ENCODE measurements around the gene JAM2. TPM values are rescaled to one million over a fixed set of nuclear protein-coding genes. Genes with fewer than 3 reads are reported as not detected.
A peak's percentile ranks its signal among the peaks of the same experiment; 100 is the strongest.
"Not testable (repeated sequence)": the region's sequence is repeated elsewhere in the genome, so short reads cannot be mapped to it uniquely, and the experiment has no call there.

Gene JAM2
- polyA plus RNA-seq, 4 donors: 11.8 to 63.2 (median 16.5) TPM

DNA sequence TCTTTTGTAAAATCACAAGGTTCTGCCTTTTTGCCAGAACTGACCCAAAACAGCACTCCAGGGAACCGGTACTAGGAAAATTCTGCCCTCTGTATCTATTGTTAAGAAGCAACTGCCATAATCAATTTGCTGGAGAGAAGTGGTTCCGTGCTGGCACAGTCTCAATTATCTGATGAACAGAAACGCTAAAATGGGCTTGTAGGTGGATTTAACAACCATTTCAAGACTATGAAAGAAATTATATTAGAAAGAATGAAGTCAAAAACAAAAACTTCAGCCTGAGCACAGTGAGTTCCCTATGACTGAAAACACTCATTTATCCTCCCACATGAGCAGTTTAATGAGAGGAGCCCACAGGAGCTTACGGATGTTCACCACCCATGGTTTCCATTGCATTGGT is 4.4 kb downstream of the JAM2 start:
- DNase-seq (ENCODE audit: low read depth in 4 of 4, low spot score in 3 of 4): no peak

DNA sequence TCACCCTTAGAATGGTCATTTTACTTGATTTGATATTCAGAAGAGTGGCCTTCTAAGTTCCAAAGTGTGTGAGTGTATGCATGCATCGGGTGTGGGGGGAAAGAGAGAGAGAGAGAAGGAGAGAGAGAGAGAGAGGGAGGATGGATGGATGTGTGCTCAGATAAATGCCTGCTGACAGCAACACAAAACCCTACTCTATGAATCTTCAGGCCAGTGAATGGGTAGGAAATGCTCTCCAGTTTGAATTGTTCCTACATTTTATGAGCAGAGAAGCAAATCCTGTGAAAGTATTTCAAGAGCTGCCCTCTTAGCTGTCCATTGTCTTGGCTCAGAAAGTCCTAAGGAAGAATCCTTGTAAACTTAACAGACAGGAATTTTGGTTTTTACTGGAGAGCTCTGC is 7.4 kb downstream of the JAM2 start:
- DNase-seq (ENCODE audit: low read depth in 4 of 4, low spot score in 3 of 4): no peak

DNA sequence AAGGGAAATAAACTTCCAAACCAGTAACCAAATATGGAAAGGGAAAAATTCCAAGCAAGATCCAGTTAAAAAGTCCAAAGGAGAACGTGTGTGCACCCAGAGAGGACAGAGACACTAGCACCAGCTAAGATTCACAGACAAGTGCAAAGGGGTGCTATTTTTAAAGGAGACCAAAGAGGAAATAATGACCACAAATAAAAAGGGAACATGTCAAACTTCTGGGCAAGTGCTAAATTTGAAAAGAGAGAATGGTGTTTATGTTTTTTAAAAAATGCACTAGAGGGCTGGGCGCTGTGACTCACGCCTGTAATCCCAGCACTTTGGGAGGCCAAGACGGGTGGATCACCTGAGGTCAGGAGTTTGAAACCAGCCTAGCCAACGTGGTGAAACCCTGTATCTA is 8.6 kb downstream of the JAM2 start:
- no peak for DNase-seq (ENCODE audit: low read depth in 4 of 4, low spot score in 3 of 4)

DNA sequence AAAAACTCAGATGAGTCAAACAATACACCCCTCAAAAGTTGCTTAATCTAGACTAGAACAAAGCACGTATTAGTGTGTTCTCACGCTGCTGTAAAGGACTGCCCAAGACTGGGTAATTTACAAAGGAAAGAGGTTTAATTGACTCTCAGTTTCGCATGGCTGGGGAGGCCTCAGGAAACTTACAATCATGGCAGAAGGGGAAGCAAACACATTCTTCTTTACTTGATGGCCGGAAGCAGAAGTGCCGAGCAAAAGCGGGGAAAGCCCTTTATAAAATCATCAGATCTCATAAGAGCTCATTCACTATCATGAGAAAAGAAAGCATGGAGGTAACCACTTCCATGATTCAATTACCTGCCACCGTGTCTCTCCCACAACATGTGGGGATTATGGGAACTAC is 10.1 kb downstream of the JAM2 start:
- no peak for DNase-seq (ENCODE audit: low read depth in 4 of 4, low spot score in 3 of 4)

DNA sequence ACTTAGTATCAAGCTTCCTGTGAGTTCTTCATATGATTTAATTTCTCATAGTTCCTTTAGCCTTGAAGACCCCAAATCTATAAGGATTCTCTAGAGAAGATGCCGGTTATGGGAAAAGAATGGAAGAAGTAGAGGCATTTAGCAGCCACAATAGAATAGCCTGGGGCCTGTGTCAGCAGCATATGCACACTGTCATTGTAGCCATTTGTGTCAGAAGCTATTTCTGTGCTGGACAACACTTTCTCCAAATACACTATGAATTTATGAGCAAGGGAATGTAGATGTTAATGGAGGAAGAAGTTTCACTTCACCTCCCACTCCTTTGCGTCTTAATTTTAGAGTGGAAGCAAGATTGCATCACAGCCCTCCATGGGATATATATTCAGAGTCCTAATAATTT is 17.4 kb downstream of the JAM2 start:
- no peak for DNase-seq (ENCODE audit: low read depth in 4 of 4, low spot score in 3 of 4)

DNA sequence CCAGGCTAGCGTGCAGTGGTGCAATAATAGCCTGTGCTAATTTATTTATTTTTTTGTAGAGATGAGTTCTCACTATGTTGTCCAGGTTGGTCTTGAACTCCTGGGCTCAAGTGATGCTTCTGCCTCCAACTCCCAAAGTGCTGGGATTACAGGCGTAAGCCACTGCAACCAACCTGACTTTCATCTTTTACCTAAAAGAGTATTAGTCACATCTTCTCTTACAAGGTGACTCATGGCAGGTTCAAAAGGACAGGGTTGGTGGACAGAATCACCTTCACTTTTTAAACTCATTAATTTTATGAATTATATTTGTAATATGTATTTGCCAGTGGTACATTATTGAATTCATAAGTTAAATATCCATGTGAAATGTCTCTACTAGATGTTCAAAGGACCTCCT is 18.1 kb downstream of the JAM2 start:
- no peak for DNase-seq (ENCODE audit: low read depth in 4 of 4, low spot score in 3 of 4)

DNA sequence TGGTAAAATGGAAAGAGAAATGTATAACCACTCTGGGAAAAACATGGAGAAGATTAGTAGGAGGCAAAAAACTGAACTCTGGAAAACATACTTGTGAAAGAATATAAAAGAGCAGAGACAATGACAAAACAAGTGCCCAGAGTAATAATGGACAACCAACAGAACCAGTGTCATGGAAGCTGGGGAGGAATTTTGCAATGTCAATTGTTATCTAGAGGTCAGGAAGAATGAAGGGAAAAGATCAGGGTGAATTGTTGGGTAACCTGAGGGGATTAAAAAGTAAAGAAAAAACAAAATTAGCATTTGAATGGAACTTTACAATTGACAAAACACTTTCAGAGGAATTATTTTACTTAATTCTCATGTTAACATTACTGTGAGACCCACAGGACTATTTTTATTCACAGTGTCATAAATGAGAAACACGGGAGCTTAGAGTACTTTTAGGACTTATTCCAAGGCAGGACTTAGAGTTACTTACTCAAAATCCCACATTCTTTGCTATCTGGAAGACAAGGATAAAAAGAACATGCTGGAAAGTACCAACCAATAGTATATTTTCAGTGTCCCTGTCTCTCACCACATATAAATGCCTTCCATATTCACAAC is 19.5 kb downstream of the JAM2 start:
- DNase-seq (ENCODE audit: low read depth in 4 of 4, low spot score in 3 of 4): no peak

DNA sequence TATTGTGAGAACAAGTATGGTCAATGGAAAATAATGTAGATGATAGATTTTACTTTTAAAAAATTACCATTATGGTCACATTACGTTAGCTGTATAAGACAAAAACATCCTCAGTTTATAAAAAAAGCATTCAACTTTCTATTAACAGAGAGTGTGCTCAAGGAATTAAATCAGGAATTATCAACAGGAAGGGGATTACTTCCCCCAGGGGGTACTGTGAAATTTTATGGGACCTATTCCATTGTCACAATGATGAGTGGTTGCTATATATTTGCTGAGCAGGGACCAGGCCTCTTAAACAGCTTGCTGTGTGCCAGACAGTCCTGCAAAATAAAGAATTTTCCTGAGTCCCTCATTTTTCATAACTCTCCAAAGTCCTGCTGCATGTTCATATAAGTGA is 21.2 kb downstream of the JAM2 start:
- no peak for DNase-seq (ENCODE audit: low read depth in 4 of 4, low spot score in 3 of 4)

DNA sequence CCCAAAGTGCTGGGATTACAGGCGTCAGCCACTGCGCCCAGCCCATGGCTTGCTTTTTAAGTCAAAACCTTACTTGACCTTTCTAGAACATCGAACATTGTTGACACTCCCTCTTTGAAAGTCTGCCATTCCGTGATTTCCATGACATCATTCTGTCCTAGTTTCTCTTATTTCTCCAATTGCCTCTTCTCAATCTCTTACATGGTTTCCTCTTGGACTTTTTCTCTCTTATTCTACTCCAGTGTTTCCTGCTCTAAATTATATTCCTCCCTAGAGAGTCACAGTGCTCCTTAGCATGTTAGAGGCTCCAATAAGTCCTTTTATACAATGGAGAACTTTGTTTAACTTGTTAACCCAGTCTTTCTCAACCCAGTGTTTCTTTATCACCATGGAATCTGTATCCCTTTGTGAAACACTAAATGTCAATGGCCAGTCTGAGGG is 25.5 kb downstream of the JAM2 start:
- no peak for DNase-seq (ENCODE audit: low read depth in 4 of 4, low spot score in 3 of 4)

DNA sequence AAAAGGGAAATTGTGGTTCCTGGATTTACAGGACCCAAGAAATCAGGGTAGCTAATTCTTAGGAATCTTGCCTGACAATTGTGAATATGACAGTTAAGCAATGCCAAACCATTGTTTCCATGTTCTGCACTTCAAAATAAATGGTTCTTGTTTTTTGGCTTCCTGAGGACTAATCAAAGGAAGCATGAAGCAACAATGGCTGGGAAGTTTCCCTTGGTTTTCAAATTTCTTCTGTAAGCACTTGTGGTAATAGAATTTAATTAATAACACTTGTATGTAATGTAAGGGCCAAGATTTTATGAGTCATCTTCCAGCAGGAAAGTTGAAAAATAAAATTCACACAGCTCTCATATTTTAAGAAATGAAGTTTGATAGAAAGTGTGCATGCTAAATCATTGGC is 31.7 kb downstream of the JAM2 start:
- no peak for DNase-seq (ENCODE audit: low read depth in 4 of 4, low spot score in 3 of 4)

DNA sequence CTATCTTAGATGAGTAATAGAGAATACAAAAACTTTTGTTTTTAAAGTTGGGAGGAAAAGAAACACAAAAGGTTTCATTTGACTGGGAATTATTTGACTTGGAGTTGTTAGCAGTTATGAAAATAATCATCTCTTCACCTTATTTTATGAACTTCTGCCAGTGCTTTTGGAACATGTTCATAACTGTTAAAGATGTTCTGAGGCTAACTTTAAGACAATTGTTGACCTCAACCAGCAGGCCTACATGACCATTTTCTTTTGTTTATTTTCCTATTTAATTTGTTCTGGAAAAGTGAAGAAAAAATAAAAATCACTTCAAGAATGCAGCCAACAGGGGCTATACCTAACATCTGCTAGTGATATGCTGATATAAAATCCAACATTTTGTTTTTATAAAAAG is 37.4 kb downstream of the JAM2 start:
- DNase-seq (ENCODE audit: low read depth in 4 of 4, low spot score in 3 of 4): no peak

DNA sequence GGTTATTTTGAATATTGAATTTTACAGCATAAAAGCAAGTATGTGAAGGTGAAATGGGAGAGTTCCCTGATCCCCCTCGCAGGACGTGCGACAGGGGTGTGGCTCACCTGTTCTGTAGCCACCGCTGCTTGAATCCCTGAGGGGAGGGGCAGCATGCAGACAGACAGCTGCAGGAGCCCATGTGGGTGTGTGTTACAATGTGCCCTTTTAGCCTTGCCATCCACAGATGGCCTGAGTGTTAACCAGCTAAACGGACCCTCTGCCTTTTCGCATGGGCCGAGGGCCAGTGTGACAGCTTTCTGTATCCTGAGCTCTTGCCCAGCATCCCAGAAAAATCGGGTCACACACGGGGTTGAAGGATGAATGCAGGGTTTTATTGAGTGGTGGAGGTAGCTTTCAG is 43.3 kb downstream of the JAM2 start:
- DNase-seq (ENCODE audit: low read depth in 4 of 4, low spot score in 3 of 4): no peak

DNA sequence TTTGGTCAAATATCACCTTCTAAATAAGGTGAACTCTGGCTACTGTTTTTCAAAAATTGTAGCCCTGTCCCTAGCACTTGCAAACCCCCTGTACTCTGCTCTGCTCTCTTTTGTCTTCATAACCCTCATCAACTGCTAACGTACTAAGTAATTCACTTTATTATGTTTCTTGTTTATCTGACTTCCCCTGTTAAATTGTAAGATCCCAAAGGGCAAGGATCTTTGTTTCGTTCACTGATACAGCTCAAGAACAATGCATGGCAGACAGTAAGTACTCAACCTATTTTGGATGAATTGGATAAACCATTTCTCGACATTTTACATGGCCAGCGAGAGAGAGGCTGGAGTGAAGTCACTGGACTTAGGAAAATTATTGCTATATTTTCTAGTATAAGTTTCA is 48.7 kb downstream of the JAM2 start:
- DNase-seq (ENCODE audit: low read depth in 4 of 4, low spot score in 3 of 4): no peak

DNA sequence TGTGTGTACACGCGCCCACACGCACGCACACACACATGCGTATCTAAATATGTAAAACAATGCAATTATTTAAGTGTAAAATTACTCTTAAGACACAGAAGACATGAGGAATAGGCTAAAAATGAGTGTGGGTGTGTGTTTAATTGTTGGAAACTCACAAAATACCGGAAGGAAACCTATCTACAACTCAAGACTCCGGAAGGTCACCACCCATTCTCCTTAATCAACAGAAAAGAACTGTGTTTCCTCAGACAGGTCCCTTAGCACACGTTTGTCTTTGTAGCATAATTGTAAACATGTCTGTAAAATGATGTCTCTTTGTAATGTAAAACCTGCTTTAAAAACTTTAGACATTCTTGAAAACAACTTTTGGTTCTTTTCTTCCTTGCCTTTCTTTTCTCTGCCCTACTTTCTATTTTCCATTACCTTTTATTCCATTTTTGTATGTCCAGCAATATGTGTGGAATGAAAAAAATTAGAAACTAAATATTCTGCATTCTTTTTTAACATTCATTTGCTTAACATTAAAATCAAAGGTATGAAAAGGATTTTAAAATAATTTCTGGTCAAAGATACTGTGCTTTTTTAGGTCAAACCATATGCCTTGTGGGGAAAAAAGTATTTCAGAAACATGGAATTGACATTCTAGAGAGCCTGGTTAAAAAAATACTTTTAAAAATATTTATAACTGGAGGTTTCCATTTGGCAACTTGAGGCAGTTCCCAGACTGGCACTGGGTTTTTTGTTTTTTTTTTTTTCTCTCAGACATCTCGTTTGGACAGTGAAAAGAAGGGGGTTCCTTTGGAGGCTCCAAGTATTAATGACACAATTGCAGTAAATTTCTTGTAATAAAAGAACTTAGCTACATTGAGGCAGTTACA is 49.5 kb downstream of the JAM2 start:
- DNase-seq (ENCODE audit: low read depth in 4 of 4, low spot score in 3 of 4): no peak

DNA sequence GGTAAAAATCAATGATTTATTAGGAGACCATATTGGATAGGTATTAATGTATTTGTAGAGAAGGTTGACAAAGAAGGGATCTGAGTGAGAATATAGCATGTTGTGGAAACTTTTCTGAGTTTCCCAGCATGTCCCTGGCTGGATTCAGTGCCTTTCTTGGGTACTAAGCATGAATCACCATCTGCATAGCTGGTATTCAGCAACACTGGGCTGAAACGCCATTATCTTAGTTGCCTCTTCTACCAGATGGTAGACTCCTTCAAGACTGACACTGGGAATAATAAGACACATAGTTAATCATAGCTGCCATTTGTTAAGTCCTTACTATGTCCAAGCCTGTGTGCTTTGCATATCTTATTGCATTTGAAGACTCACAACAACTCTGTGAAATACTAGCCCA is 50.2 kb downstream of the JAM2 start:
- DNase-seq (ENCODE audit: low read depth in 4 of 4, low spot score in 3 of 4): no peak

DNA sequence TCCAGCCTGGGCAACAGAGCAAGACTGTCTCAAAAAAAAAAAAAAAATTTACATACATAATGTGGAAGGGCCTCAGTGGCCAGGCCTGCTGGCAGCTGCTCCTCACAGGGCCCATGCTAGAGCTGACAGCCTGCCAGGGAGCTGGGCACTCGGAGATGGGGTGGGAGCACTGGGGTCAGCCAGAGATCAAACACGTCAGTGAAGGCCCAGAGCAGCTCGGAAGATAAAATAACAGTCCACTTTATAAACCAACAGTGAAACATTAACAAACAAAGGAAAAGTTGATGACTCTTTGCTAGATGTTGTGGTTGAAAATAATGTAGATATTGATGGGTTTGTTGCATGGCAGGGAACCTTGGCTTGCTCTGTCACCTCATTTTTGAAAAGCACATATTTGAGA is 52.9 kb downstream of the JAM2 start:
- no peak for DNase-seq (ENCODE audit: low read depth in 4 of 4, low spot score in 3 of 4)

DNA sequence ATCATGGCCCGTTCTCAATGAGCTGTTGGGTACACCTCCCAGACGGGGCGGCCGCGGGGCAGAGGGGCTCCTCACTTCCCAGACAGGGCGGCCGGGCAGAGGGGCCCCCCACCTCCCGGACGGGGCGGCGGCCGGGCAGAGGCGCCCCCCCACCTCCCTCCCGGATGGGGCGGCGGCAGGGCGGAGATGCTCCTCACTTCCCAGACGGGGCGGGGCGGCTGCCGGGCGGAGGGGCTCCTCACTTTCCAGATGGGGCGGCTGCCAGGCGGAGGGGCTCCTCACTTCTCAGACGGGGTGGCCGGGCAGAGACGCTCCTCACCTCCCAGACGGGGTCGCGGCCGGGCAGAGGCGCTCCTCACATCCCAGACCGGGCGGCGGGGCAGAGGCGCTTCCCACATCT is 56.4 kb downstream of the JAM2 start:
- not testable (repeated sequence) for DNase-seq (ENCODE audit: low read depth in 4 of 4, low spot score in 3 of 4)

DNA sequence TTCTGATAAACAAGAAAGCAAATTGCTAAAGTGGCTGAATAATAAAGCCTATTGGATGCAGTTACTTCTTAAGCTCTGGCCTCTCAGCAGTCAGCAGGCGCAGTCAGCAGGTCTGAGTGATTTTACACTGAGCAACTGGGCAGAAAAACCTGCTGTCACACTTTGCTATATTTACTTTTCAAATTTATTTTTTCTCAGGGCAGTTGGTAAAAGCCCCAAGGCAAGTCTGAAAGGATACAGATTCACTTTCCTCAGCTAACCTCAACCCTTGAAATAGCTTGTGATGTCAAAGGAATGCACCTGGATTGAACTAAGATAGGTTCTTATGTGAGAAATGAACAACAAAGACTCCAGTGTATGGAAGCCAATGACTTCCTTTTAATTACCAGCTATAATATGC is 61.7 kb downstream of the JAM2 start:
- DNase-seq (ENCODE audit: low read depth in 4 of 4, low spot score in 3 of 4): no peak

DNA sequence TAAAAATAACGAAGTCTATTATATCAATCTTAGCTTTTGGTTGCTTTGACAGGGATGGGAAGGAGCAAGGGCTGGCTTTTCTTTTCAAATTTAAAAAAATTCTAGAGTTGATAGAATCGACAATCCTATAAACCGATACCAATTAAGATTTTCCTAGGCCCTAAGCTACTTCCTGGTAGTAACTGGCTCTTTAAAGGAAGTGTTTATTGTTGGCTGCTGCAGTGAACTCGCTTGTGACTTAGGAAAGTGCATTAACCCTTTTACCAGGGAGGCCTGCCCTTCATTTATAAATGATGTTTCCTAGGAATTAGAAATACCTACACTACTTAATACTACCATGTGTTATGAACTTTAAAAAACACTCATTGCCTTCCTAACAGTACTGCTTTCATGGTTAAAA is 62.5 kb downstream of the JAM2 start:
- no peak for DNase-seq (ENCODE audit: low read depth in 4 of 4, low spot score in 3 of 4)

DNA sequence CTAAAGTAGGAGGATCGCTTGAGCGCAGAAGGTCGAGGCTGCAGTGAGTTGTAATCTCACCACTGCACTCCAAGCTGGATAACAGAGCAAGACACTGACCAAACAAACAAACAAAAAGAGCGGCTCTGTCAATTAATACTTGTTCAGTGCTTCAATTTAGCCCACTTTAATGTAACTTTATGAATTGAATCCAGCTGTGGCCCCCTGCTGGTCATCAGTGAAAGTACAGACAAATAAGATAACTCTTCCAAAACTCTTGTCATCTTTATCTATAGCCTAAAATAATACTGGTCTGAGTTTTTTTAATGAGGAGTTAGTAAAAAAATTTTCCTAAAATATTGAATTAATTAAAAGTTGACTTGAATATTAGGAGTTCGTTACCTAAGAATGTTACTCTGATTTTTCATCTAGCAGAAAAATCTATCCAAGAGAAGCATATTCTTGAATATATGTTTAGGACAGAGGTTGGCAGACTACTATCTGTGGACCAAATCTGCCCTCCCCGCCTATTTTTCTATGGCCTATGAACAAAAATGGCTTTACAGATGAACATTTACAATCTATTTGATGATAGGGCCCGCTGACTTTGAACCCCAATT is 69.5 kb downstream of the JAM2 start:
- peak in 1 of 4 donors; percentile 10 for DNase-seq (ENCODE audit: low read depth in 4 of 4, low spot score in 3 of 4)

DNA sequence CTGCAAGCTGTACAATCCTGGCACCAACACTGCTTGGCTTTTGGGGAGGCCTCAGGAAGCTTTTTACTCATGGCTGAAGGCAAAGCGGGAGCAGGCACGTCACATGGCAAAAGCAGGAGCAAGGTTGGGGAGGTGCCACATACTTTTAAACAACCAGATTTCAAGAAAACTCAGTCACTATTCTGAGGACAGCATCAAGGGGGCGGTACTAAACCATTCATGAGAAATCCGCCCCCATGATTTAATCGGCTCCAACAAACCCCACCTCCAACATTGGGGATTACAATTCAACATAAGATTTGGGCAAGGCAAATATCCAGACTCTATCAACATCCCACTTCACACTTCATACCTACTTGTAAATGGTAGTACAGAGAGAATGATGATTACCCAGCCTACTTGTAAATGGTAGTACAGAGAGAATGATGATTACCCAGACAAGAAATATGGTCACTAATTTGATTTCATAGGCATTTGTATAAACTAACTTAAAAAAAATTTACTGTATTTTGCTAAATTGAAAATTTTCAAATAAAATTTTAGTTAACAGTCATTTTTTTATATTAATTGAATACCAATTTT is 70.7 kb downstream of the JAM2 start:
- no peak for DNase-seq (ENCODE audit: low read depth in 4 of 4, low spot score in 3 of 4)

DNA sequence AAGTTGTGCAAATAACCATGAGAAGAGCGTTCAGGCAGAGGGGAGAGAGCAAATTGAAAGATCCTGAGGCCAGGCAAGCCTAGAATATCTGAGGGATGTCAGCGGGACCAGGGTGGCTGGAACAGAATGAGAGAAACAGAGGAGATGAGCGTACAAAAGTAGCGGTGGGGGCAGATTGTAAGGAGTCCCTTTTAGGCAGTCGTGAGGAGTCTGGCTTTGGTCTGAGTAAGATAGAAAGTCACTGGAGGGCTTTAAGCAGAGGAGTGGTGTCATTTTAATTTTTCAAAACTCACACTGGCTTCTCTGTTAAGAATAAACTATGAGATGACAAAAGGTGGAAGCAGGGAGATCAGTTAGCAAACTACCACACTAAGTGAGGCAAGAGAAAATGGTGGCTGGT is 71.5 kb downstream of the JAM2 start:
- no peak for DNase-seq (ENCODE audit: low read depth in 4 of 4, low spot score in 3 of 4)
